Measurements from ENCODE around the gene CGN.

Gene CGN

GRCh38 chr1:151477066-151477465, 34.1 kb upstream of the CGN start:
- DNase-seq (ENCODE audit: extremely low read depth, low read depth) = no peak
- TF ChIP-seq, protein P1, sequence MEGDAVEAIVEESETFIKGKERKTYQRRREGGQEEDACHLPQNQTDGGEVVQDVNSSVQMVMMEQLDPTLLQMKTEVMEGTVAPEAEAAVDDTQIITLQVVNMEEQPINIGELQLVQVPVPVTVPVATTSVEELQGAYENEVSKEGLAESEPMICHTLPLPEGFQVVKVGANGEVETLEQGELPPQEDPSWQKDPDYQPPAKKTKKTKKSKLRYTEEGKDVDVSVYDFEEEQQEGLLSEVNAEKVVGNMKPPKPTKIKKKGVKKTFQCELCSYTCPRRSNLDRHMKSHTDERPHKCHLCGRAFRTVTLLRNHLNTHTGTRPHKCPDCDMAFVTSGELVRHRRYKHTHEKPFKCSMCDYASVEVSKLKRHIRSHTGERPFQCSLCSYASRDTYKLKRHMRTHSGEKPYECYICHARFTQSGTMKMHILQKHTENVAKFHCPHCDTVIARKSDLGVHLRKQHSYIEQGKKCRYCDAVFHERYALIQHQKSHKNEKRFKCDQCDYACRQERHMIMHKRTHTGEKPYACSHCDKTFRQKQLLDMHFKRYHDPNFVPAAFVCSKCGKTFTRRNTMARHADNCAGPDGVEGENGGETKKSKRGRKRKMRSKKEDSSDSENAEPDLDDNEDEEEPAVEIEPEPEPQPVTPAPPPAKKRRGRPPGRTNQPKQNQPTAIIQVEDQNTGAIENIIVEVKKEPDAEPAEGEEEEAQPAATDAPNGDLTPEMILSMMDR (IDR thresholded peaks at IDR 0.05; ENCODE audit: low read depth, low read length) = no peak

- TF ChIP-seq, protein P1 (IDR thresholded peaks at IDR 0.05; ENCODE audit: low read depth, low read length) = no peak
- DNase-seq (ENCODE audit: extremely low read depth, low read depth) = no peak
Measured at GRCh38 chr1:151478140-151478812, 32.9 kb upstream of the CGN start.

- TF ChIP-seq, protein P1 (IDR thresholded peaks at IDR 0.05; ENCODE audit: low read depth, low read length) = no peak
- DNase-seq (ENCODE audit: extremely low read depth, low read depth) = no peak
Measured at GRCh38 chr1:151478923-151479322, 32.3 kb upstream of the CGN start.

- DNase-seq (ENCODE audit: extremely low read depth, low read depth) = no peak
- TF ChIP-seq, protein P1 (IDR thresholded peaks at IDR 0.05; ENCODE audit: low read depth, low read length) = no peak
Measured at GRCh38 chr1:151479462-151479861, 31.7 kb upstream of the CGN start.

GRCh38 chr1:151482017-151482416, 29.2 kb upstream of the CGN start:
- TF ChIP-seq, protein P1 (IDR thresholded peaks at IDR 0.05; ENCODE audit: low read depth, low read length) = no peak

GRCh38 chr1:151485685-151486255, 25.4 kb upstream of the CGN start:
- TF ChIP-seq, protein P1 (IDR thresholded peaks at IDR 0.05; ENCODE audit: low read depth, low read length) = no peak
- DNase-seq (ENCODE audit: extremely low read depth, low read depth) = no peak

More at GRCh38 chr1:151482017-151482416, 29.2 kb upstream of the CGN start:
- no peak for DNase-seq (ENCODE audit: extremely low read depth, low read depth)

GRCh38 chr1:151486557-151486956, 24.6 kb upstream of the CGN start:
- DNase-seq (ENCODE audit: extremely low read depth, low read depth) = no peak
- TF ChIP-seq, protein P1 (IDR thresholded peaks at IDR 0.05; ENCODE audit: low read depth, low read length) = no peak
